ENCODE data around the gene CYB5B.

The CYB5B gene

GRCh38 chr16:69483611-69484010 lies 59.2 kb downstream of the CYB5B start:
- DNase-seq (ENCODE audit: low read depth in 1 of 2, low spot score in 1 of 2) = no peak

GRCh38 chr16:69485361-69485760 lies 60.9 kb downstream of the CYB5B start:
- no peak for DNase-seq (ENCODE audit: low read depth in 1 of 2, low spot score in 1 of 2)

GRCh38 chr16:69485816-69486215 lies 61.4 kb downstream of the CYB5B start:
- no peak for DNase-seq (ENCODE audit: low read depth in 1 of 2, low spot score in 1 of 2)

GRCh38 chr16:69486272-69486671 lies 61.9 kb downstream of the CYB5B start:
- no peak for DNase-seq (ENCODE audit: low read depth in 1 of 2, low spot score in 1 of 2)

- DNase-seq (ENCODE audit: low read depth in 1 of 2, low spot score in 1 of 2) = no peak
Measured at GRCh38 chr16:69486724-69487123, 62.3 kb downstream of the CYB5B start.

- DNase-seq (ENCODE audit: low read depth in 1 of 2, low spot score in 1 of 2) = no peak
Measured at GRCh38 chr16:69490707-69491324, 66.4 kb downstream of the CYB5B start.

- no peak for DNase-seq (ENCODE audit: low read depth in 1 of 2, low spot score in 1 of 2)
Measured at GRCh38 chr16:69494991-69495392, 70.6 kb downstream of the CYB5B start.

- DNase-seq (ENCODE audit: low read depth in 1 of 2, low spot score in 1 of 2) = no peak
Measured at GRCh38 chr16:69495821-69496220, 71.4 kb downstream of the CYB5B start.

GRCh38 chr16:69496376-69496775 lies 72.0 kb downstream of the CYB5B start:
- DNase-seq (ENCODE audit: low read depth in 1 of 2, low spot score in 1 of 2) = no peak

- no peak for DNase-seq (ENCODE audit: low read depth in 1 of 2, low spot score in 1 of 2)
Measured at GRCh38 chr16:69496896-69497295, 72.5 kb downstream of the CYB5B start.

GRCh38 chr16:69497876-69498596 lies 73.6 kb downstream of the CYB5B start:
- DNase-seq (ENCODE audit: low read depth in 1 of 2, low spot score in 1 of 2) = no peak

- DNase-seq (ENCODE audit: low read depth in 1 of 2, low spot score in 1 of 2) = no peak
Measured at GRCh38 chr16:69498926-69499325, 74.5 kb downstream of the CYB5B start.

- DNase-seq (ENCODE audit: low read depth in 1 of 2, low spot score in 1 of 2) = no peak
Measured at GRCh38 chr16:69499541-69500230, 75.3 kb downstream of the CYB5B start.

GRCh38 chr16:69500496-69500895 lies 76.1 kb downstream of the CYB5B start:
- DNase-seq (ENCODE audit: low read depth in 1 of 2, low spot score in 1 of 2) = no peak

GRCh38 chr16:69501956-69502745 lies 77.7 kb downstream of the CYB5B start:
- no peak for DNase-seq (ENCODE audit: low read depth in 1 of 2, low spot score in 1 of 2)

GRCh38 chr16:69503244-69503643 lies 78.8 kb downstream of the CYB5B start:
- no peak for DNase-seq (ENCODE audit: low read depth in 1 of 2, low spot score in 1 of 2)

- DNase-seq (ENCODE audit: low read depth in 1 of 2, low spot score in 1 of 2) = no peak
Measured at GRCh38 chr16:69508033-69508755, 83.8 kb downstream of the CYB5B start.

GRCh38 chr16:69509125-69509524 lies 84.7 kb downstream of the CYB5B start:
- DNase-seq (ENCODE audit: low read depth in 1 of 2, low spot score in 1 of 2) = no peak

GRCh38 chr16:69511651-69512050 lies 87.2 kb downstream of the CYB5B start:
- DNase-seq (ENCODE audit: low read depth in 1 of 2, low spot score in 1 of 2) = no peak

- no peak for DNase-seq (ENCODE audit: low read depth in 1 of 2, low spot score in 1 of 2)
Measured at GRCh38 chr16:69513180-69513966, 89.0 kb downstream of the CYB5B start.

Data from activated T-helper 1 cell treated with anti-CD3 and anti-CD28 coated beads, Interleukin-2, amount 50 U/mL, for 16 hours (primary cell).